Sigmoid colon (tissue), 4 donors: ENCODE results near the gene FMNL3.

Source experiments
- EP300 ChIP-seq, 4 donors: sonication (generic); formaldehyde crosslinking; IDR thresholded peaks; one replicate each; pipeline ENCODE4 v1.6.1; 2017; ENCODE audit warnings: antibody characterized with exemption in 4 of 4
- POLR2A ChIP-seq, 2 donors: fragments of 450-650 bp; IDR thresholded peaks; one replicate each; pipeline ENCODE4 v1.6.1; 2016; ENCODE audit warnings: antibody characterized with exemption in 2 of 2, mild to moderate bottlenecking in 2 of 2, moderate library complexity in 2 of 2
- POLR2AphosphoS5 ChIP-seq, 4 donors: sonication (generic); formaldehyde crosslinking; IDR thresholded peaks; one replicate each; pipeline ENCODE4 v1.6.1; 2017; ENCODE audit warnings: antibody characterized with exemption in 4 of 4
- TF ChIP-seq, protein P1 (sequence below), 4 experiments: fragments of 450-650 bp in 3 of 4; fragments of 200-600 bp in 1 of 4; IDR thresholded peaks; one replicate each; pipeline ENCODE4 v1.5.1; 2016 to 2019; ENCODE audit warnings: antibody characterized with exemption in 4 of 4, mild to moderate bottlenecking in 3 of 4, moderate library complexity in 2 of 4

DNA sequence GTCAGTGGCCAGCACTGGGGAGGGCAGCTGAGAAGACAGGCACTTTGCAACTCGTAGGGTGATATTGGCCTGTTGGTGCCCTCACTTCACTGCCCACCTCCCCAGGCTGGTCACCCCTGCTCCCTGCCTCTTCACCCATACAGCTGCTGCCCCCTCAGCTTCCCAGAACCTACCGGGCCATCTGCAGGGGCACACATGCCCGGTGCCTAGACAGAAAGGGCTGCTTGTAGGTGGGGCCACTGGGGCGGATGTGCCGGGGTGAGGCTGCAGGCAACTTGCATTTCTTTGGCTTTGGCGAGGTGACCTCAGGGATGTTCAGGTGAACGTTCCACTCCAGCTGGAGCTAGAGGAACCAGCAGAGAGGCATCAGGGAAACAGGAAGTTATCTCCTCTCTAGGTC is 118.9 kb downstream of the FMNL3 start:
- TF ChIP-seq, protein P1, sequence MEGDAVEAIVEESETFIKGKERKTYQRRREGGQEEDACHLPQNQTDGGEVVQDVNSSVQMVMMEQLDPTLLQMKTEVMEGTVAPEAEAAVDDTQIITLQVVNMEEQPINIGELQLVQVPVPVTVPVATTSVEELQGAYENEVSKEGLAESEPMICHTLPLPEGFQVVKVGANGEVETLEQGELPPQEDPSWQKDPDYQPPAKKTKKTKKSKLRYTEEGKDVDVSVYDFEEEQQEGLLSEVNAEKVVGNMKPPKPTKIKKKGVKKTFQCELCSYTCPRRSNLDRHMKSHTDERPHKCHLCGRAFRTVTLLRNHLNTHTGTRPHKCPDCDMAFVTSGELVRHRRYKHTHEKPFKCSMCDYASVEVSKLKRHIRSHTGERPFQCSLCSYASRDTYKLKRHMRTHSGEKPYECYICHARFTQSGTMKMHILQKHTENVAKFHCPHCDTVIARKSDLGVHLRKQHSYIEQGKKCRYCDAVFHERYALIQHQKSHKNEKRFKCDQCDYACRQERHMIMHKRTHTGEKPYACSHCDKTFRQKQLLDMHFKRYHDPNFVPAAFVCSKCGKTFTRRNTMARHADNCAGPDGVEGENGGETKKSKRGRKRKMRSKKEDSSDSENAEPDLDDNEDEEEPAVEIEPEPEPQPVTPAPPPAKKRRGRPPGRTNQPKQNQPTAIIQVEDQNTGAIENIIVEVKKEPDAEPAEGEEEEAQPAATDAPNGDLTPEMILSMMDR (IDR thresholded peaks at IDR 0.05), result no peak
- TF ChIP-seq POLR2A (IDR thresholded peaks at IDR 0.05) (no peak), POLR2AphosphoS5 (IDR thresholded peaks at IDR 0.05) (no peak), EP300 (IDR thresholded peaks at IDR 0.05) (no peak)
